Measurements from ENCODE around the gene TRMT11.
"Not testable (repeated sequence)": the region's sequence is repeated elsewhere in the genome, so short reads cannot be mapped to it uniquely, and the experiment has no call there.

The TRMT11 gene

DNA sequence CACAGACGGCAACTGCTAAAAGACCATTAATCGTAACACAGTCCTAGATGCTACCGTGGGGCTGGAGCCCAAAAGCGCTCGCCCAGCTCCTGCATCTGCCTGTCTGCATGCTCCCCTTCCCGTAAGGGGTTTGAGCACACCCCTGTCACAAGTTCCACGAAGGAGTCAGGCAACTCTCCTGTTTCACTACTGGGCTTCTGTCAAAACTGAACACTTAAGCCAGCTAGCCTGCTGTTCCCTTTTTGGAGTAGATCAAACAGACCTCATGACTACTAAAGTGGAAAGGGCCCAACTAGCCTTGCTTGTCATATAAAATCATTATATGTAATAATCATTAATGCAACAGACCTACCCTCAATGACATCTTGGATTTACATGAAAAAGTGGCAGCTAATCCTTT, 61.3 kb downstream of the TRMT11 start:
- DNase-seq (ENCODE audit: low read depth in 2 of 2): no peak

- DNase-seq (ENCODE audit: low read depth in 2 of 2): no peak
Observed at GRCh38 chr6:126048635-126049034, 62.3 kb downstream of the TRMT11 start.

GRCh38 chr6:126050795-126051194, 64.5 kb downstream of the TRMT11 start:
- no peak for DNase-seq (ENCODE audit: low read depth in 2 of 2)

- no peak for DNase-seq (ENCODE audit: low read depth in 2 of 2)
Observed at GRCh38 chr6:126051791-126052190, 65.5 kb downstream of the TRMT11 start.

DNA sequence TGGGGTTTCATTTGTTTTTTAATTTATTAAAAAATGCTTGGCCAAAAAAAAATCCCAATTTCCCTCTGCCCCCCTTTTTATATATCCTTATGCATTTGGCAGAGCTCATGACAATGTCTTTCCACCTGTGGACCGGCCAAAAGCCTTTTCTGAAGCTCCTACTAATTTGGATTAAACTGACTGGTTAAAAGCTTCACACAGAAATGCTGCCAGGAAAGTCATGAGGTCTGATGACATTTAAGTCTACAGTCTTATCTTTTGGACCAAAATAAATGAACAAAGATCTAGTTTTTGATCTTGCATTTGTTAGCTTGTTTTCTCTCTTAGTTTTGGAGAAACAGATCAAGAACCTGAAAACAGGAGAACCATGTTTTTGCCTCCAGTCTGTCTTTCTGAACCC, 66.1 kb downstream of the TRMT11 start:
- no peak for DNase-seq (ENCODE audit: low read depth in 2 of 2)

GRCh38 chr6:126054258-126054702, 67.9 kb downstream of the TRMT11 start:
- no peak for DNase-seq (ENCODE audit: low read depth in 2 of 2)

GRCh38 chr6:126054802-126055201, 68.5 kb downstream of the TRMT11 start:
- DNase-seq (ENCODE audit: low read depth in 2 of 2): no peak

GRCh38 chr6:126055449-126055848, 69.1 kb downstream of the TRMT11 start:
- no peak for DNase-seq (ENCODE audit: low read depth in 2 of 2)

DNA sequence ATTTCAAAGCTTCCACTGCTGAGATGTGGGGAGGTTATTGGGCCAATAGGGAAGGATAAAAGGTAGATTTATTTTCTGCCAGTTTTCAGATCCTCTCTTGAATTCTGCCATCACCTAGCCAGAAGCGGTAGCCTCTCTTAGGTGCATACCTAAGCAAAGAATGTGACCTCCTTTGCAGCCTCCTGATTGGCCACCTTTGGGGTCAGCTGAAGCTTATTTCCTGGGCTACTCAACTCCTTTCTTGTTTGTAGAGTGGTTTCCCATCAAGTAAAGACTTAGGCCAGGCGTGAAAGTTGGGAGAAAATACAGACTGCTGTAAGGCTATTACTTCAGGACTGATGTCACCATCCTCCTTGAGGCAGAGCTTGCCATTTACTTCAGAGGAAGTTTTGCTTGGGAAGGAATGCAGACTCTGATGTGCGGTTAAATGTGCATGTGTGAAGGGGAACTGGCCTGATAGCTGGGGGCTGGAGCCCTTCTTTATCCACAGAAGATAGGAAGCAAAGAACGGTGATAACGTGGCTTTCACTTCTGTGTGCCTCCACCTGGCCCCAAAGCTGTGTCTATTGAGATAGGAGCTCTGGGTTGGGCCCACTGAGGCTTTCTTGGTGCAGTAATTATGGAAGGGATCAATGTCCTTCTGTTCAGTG, 70.1 kb downstream of the TRMT11 start:
- no peak for DNase-seq (ENCODE audit: low read depth in 2 of 2)

GRCh38 chr6:126058085-126058484, 71.7 kb downstream of the TRMT11 start:
- not testable (repeated sequence) for DNase-seq (ENCODE audit: low read depth in 2 of 2)

DNA sequence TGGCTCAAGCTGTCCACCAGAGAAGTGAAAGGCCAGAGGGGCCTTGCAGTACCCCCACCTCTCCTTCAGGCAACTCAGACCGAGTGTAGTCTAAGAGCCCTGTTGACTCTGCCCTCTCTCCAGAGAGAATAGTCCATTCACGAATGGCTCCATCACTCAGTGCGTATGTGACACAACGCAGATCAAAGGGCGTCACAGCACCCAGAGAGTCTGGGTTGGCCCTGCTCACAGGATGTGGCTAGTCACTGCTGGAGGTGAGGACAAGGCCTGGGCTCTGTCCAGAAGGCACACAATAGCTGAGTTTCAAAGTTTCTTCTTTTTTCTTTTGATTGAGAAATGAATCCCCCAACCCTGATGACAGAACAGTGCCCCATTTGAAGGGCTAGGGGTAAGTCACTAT, 74.1 kb downstream of the TRMT11 start:
- no peak for DNase-seq (ENCODE audit: low read depth in 2 of 2)

- no peak for DNase-seq (ENCODE audit: low read depth in 2 of 2)
Observed at GRCh38 chr6:126063512-126064146, 77.3 kb downstream of the TRMT11 start.

DNA sequence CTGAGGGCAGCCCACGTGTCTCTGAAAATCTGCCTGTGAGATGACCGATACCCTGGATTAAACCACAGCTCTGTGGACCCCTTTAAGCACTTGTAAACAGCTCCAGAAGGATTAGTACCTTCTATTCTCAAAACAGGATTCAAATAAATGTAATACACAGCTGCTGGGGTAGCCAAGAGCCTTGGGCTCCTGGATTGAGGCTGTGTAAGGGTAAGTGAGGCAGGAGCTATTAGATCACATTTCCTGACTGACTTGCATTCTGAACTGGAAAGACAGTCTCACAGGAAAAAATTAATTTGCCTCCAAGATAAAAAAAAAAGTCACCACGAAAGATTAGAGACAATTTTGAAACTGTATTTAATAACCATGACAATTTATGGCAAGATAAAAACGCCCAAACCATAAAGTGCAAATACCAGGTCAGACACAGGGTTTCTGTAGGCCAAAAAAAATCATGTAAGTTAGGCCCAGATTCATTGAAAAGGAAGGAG, 78.0 kb downstream of the TRMT11 start:
- DNase-seq (ENCODE audit: low read depth in 2 of 2): no peak

DNA sequence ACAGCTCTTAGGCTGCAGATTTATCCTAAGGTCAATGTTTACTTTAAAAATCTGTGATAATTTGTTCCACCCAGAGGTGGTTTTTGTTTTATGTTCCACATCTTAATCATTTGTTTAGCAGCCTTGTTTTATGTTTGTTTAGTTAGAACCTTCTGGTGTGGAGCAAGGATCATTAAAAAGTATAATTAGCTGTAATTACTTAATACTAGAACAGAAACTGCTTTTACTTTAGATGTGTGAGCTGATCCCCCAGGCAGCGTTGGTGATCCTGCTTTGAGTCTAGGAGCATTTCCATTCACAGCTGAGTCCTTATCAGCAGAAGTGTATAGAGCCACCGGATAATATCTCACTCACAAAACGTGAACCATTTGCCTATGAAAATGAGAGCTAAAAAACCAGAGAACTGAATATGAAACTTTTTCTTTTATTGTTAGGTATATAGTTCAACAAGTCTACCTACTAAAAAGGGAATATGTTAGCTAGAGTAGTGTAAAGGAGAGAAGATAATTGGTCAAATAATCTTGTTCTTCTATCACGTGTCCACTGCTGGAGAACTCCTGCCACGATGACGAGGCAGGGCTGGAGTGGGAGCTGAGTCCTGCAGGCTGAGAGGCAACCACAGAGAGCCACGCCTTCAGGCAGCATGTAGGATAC, 78.5 kb downstream of the TRMT11 start:
- no peak for DNase-seq (ENCODE audit: low read depth in 2 of 2)

- DNase-seq (ENCODE audit: low read depth in 2 of 2): no peak
Observed at GRCh38 chr6:126066053-126067048, 80.0 kb downstream of the TRMT11 start.

- no peak for DNase-seq (ENCODE audit: low read depth in 2 of 2)
Observed at GRCh38 chr6:126067073-126067472, 80.7 kb downstream of the TRMT11 start.

DNA sequence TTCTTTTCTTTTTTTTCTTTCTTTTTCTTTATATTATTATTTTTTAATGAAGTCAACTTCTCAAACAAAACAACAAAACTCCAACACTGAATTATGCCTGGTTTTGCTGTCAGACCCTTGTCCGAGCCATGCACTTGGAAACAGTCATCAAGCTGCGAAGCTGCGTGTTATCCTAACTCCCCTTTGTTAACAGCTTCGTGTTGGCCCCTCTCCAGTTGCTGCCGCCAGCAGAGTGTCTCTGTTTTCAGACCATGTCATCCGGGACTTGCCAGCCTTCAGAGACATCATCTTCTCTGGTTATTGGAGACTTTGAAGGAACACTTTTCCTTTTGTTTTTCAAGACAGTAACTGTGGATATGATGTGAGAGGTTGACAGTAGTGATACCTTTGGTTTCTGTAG, 83.1 kb downstream of the TRMT11 start:
- DNase-seq (ENCODE audit: low read depth in 2 of 2): no peak

- no peak for DNase-seq (ENCODE audit: low read depth in 2 of 2)
Observed at GRCh38 chr6:126071000-126071647, 84.8 kb downstream of the TRMT11 start.

- DNase-seq (ENCODE audit: low read depth in 2 of 2): no peak
Observed at GRCh38 chr6:126072172-126072571, 85.8 kb downstream of the TRMT11 start.

- DNase-seq (ENCODE audit: low read depth in 2 of 2): no peak
Observed at GRCh38 chr6:126072834-126073233, 86.5 kb downstream of the TRMT11 start.

Data from stimulated activated CD8-positive, alpha-beta memory T cell treated with anti-CD3 and anti-CD28 coated beads, Interleukin-2, amount 100 ng/mL, for 1 hour (primary cell).